GM13976 (cell line): Measurements from ENCODE around the gene PDE11A.

ENCODE experiments used
- DNase-seq: peaks from one replicate; pipeline ENCODE4 v3.0.0; 2012; ENCODE audit warnings: low spot score
- in situ Hi-C: fragments of 300-500 bp; cut with MboI; formaldehyde crosslinking; loops from one replicate; pipeline ENCODE4 v1.12.0; 2022; ENCODE audit warnings: low sequenced_read_pairs, mixed read lengths, inconsistent platforms; ENCODE audit not compliant: unreplicated experiment
- TF ChIP-seq, protein P1 (sequence below): IDR thresholded peaks from 2 replicates; pipeline ENCODE4 v1.5.1; 2012; ENCODE audit warnings: borderline replicate concordance, mild to moderate bottlenecking; ENCODE audit not compliant: insufficient read depth; ENCODE audit errors: extremely low read depth, missing control alignments, control extremely low read depth

Gene PDE11A

DNA sequence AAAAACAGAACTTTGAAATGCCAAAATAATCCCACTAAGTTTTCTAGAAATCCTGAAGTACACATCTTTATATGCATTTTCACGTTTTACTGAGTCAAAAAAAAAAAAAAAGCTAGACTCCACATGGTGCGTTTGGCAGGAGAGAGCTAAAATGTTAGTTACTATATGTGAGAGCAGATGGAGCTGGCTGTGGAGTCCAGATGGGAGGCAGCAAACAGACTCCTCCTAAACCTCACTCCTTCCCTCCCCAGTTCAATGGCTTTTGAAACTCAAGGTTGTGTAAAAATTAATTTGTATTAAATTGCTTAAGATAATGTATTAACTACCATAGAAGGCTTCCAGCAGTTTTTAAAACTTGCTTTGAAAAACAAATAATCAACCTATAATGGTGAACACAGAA is 431.2 kb downstream of the PDE11A start:
- no peak for DNase-seq
- TF ChIP-seq, protein P1, sequence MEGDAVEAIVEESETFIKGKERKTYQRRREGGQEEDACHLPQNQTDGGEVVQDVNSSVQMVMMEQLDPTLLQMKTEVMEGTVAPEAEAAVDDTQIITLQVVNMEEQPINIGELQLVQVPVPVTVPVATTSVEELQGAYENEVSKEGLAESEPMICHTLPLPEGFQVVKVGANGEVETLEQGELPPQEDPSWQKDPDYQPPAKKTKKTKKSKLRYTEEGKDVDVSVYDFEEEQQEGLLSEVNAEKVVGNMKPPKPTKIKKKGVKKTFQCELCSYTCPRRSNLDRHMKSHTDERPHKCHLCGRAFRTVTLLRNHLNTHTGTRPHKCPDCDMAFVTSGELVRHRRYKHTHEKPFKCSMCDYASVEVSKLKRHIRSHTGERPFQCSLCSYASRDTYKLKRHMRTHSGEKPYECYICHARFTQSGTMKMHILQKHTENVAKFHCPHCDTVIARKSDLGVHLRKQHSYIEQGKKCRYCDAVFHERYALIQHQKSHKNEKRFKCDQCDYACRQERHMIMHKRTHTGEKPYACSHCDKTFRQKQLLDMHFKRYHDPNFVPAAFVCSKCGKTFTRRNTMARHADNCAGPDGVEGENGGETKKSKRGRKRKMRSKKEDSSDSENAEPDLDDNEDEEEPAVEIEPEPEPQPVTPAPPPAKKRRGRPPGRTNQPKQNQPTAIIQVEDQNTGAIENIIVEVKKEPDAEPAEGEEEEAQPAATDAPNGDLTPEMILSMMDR, result no peak
- in situ Hi-C loops, result no loop called here

DNA sequence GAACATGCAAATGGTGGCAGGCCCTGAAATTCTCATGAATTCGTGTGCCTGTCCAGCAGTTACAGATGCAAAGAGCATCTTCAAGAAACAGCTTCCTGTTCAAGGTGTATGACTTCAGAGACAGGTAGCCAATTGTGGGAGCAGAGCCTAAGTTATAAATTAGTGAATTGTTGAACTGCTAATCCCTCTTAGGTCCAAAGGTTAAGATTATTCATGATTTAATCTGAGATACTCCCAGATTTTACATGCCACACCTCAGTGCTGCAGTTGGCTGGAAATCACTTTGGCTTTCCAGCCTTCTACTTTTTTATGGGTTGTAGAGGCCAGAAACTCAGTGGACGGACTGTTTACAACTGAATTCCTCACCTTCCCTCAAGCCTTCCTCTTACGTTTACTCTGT is 432.2 kb downstream of the PDE11A start:
- DNase-seq, result no peak
- TF ChIP-seq, protein P1, result no peak
- in situ Hi-C loops, result no loop called here

DNA sequence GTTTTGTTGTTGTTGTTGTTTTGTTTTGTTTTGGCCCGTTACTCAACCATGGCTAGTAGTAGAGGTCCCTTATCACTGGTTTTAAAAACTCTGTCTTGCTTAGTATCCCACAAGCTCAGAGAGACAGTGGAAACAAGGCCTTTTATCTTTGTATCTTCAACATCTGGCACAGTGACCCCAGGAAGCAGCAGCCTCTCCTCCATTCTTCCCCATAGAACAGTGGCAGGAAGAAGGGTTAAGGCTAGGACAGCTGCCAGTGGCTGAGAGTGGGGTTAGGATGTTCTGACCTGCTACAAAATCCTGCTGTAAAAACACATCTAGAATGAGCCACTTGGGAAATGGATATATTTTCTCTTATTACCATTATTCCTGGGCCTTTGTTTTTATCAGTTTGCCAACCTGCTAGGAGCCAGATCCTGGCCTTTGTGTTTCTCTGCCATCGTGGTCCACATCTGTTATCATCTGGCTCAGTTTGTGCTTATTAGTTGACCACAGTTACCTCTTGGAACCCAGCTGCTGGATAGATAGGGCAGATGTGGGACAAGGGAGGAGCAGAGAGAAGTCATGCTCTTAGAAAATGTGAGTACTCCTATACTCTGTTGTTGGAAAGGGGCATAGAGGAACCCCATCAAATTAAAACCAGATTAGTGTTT is 433.2 kb downstream of the PDE11A start:
- no peak for DNase-seq
- TF ChIP-seq, protein P1, result no peak
- in situ Hi-C loops, result no loop called here

DNA sequence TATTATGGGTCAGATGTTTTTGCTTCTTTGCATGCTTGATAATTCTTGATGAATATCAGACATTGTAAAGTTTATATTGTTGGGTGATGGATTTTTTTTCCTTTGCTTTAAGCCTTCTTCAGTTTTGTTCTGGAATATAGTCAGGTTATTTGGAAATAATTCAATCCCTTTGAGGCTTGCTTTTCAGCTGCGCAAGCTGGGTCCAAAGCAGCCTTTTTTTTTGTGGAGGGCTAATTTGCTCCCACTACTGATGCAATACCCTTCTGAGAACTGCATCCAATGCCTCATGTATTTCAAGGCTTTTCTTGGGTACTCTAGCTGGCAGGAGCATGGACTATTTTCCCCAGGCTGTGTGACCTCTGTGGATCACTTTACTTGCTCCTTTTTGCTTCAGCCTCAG is 434.1 kb downstream of the PDE11A start:
- in situ Hi-C loops, result no loop called here
- TF ChIP-seq, protein P1, result no peak
- DNase-seq, result no peak

DNA sequence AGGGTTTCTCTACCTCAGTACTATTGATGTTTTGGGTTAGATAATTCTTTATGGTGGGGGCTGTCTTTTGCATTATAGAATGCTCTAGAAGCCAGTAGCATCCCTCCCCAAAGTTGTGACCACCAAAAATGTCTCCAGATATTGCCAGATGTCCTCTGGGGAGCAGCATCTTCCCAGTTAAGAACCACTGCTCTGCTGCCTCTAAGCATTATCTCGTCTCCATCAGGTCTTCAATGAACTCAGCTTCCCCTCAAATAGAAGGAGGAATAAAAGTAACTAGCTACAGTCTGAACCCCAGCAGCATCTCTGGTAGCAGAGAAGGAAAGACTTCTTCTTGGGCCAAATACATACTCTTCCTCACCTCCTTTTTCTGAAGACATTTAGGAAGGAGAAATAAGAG is 435.9 kb downstream of the PDE11A start:
- TF ChIP-seq, protein P1, result no peak
- DNase-seq, result no peak

DNA sequence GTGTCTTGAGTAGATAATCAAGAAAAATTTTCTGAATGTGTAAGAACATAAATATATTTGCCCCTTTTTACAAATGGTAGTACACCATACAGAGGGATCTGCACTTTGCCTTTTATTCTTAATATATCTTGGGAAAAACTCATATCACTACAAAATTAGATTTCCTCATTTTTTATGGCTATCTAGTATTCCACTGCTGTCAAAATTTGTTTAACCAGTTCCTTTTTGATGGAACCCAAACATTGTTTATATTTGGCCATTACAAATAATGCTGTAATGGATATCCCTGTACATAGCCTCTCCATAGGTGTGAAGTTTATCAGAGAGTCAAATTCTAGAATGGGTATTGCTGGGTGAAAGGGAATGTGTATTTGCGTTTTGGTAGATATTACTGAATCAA is 436.9 kb downstream of the PDE11A start:
- in situ Hi-C loops, result no loop called here
- TF ChIP-seq, protein P1, result no peak
- DNase-seq, result no peak

More for the DNA sequence above, 435.9 kb downstream of the PDE11A start:
- in situ Hi-C loops, result no loop called here

DNA sequence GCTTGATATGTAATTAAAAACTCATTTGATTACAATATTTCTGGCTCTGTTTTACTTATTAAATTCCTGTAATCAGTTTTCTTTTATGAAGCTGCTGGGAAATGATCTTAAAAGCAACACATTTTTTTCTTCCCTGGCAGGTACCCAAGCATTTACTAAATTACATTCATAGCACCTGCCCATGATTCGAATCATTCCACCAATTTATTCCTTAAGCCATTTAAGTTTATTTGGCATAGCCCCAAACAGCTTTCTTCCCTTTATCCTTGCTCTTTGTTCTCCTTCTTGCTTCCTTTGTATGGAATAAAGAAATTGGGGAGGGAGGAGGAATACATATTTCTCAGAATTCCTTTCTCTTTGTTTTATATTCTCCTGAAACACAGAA is 438.7 kb downstream of the PDE11A start:
- TF ChIP-seq, protein P1, result no peak
- in situ Hi-C loops, result no loop called here
- DNase-seq, result no peak
